K562 (cell line): Measurements from ENCODE around the gene LLGL1. TPM values are rescaled to one million over a fixed set of nuclear protein-coding genes. Genes with fewer than 3 reads are reported as not detected.

Source experiments
- ATAC-seq: fragments of 200-7000 bp; cut with Tn5 transposase; 3 replicates; pipeline ENCODE4 v1.9.1; 2020; ENCODE audit warnings: moderate library complexity
- BruUV-seq: library from RNA; stranded (reverse); fragments of 400-500 nt; replicated peaks from 2 replicates; lab custom pipeline; 2021; lab: Mats Ljungman, UMichigan
- CTCF ChIA-PET: fragments of 300-600 bp; formaldehyde crosslinking; extraction: SDS; loops from one replicate; lab custom pipeline; 2021; ENCODE audit warnings: low intra/inter-chr PET ratio; lab: Yijun Ruan, JAX
- POLR2A ChIA-PET: fragments of 300-600, 350-650 bp; sonication (Branson Sonifier 250); formaldehyde crosslinking; extraction: SDS; loops from one replicate; lab custom pipeline; 2021; ENCODE audit warnings: antibody characterized with exemption, inconsistent platforms; lab: Yijun Ruan, JAX
- DNase-seq, 4 experiments: peaks; one replicate each; pipeline versions ENCODE4 v3.0.0 to v3.0.0-alpha.2; 2011 to 2018; ENCODE audit warnings: low spot score in 3 of 4, mixed read lengths in 3 of 4; ENCODE audit errors: extremely low read depth in 1 of 4
- FAIRE-seq: peaks from 2 replicates; lab custom pipeline; 2011; peaks lifted over from hg19 to GRCh38; lab: Jason Lieb, UNC
- H2AFZ ChIP-seq: 2 replicates; pipeline ENCODE4 v1.6.0; 2011; ENCODE audit warnings: low read depth, low read length, control low read depth, inconsistent platforms
- H3K27ac ChIP-seq: fragments of 200-600 bp; 3 replicates; pipeline ENCODE4 v1.8.0; 2011; ENCODE audit warnings: low read depth, mild to moderate bottlenecking, control low read depth, inconsistent platforms, low read length, moderate library complexity, mixed read lengths; ENCODE audit errors: extremely low read depth
- H3K27me3 ChIP-seq, 2 experiments: fragments of 300-600 bp in 1 of 2; 2 replicates in 1 of 2; 3 replicates in 1 of 2; pipeline versions ENCODE4 v1.6.0 to v1.8.0; 2011; ENCODE audit warnings: inconsistent platforms in 2 of 2, low read length in 2 of 2, mild to moderate bottlenecking in 1 of 2, mixed read lengths in 1 of 2, moderate library complexity in 1 of 2; ENCODE audit not compliant: control insufficient read depth in 2 of 2, insufficient read depth in 2 of 2
- H3K36me3 ChIP-seq: fragments of 300-600 bp; 3 replicates; pipeline ENCODE4 v1.8.0; 2011; ENCODE audit warnings: mild to moderate bottlenecking, low read length, inconsistent platforms; ENCODE audit not compliant: control insufficient read depth, insufficient read depth
- H3K4me1 ChIP-seq, 2 experiments: fragments of 200-600 bp in 1 of 2; replicated peaks in 1 of 2; 2 replicates in 1 of 2; 3 replicates in 1 of 2; pipeline versions ENCODE4 v1.5.1 to v1.8.0; 2011; ENCODE audit warnings: inconsistent platforms in 2 of 2, low read length in 2 of 2, mild to moderate bottlenecking in 1 of 2, mixed read lengths in 1 of 2, moderate library complexity in 1 of 2; ENCODE audit not compliant: control insufficient read depth in 2 of 2, insufficient read depth in 2 of 2
- H3K4me2 ChIP-seq: 2 replicates; pipeline ENCODE4 v1.6.1; 2011; ENCODE audit warnings: low read length, control low read depth, inconsistent platforms, mixed read lengths; ENCODE audit not compliant: insufficient read depth
- H3K4me3 ChIP-seq: fragments of 200-600 bp; sonication (generic), shearing (Covaris generic); 2 replicates; pipeline ENCODE4 v1.5.1; 2016; ENCODE audit warnings: control low read depth, inconsistent platforms
- H3K79me2 ChIP-seq: fragments of 200-600 bp; 3 replicates; pipeline ENCODE4 v1.8.0; 2011; ENCODE audit warnings: low read length, inconsistent platforms; ENCODE audit not compliant: control insufficient read depth, insufficient read depth
- H3K9ac ChIP-seq, 2 experiments: 2 replicates each; pipeline versions ENCODE4 v1.6.0 to v1.6.1; 2011; ENCODE audit warnings: low read depth in 2 of 2, low read length in 2 of 2, control low read depth in 1 of 2, inconsistent platforms in 1 of 2, mild to moderate bottlenecking in 1 of 2, mixed read lengths in 1 of 2; ENCODE audit not compliant: insufficient read depth in 1 of 2
- H3K9me1 ChIP-seq: one replicate; pipeline ENCODE4 v1.6.0; 2011; ENCODE audit warnings: inconsistent platforms, mild to moderate bottlenecking, low read length, moderate library complexity; ENCODE audit not compliant: control insufficient read depth, insufficient read depth
- H3K9me3 ChIP-seq: replicated peaks from 2 replicates; pipeline ENCODE4 v1.5.1; 2011; ENCODE audit warnings: low read depth, low read length, inconsistent platforms; ENCODE audit not compliant: control insufficient read depth, insufficient read depth
- H4K20me1 ChIP-seq: replicated peaks from 2 replicates; pipeline ENCODE4 v1.6.1; 2011; ENCODE audit warnings: low read length, inconsistent platforms, mixed read lengths; ENCODE audit not compliant: control insufficient read depth, insufficient read depth
- HMG20B ChIP-seq: fragments of 250-450 bp; sonication (Bioruptor Pico); IDR thresholded peaks from 2 replicates; pipeline ENCODE4 v1.5.0; 2021; ENCODE audit warnings: mild to moderate bottlenecking
- WGBS: fragments of 100-300 bp; shearing (Covaris generic); methylation state at CpG from one replicate; pipeline ENCODE4 v1.1.6; 2016; ENCODE audit warnings: low coverage, mixed read lengths; ENCODE audit not compliant: insufficient coverage; ENCODE audit errors: missing lambda C conversion rate; 5-methylcytosine and 5-hydroxymethylcytosine counted together
- in situ Hi-C: fragments of 300-500 bp; cut with MboI; formaldehyde crosslinking; loops from 4 replicates; pipeline ENCODE4 v1.15.0; 2018; ENCODE audit warnings: inconsistent platforms, mixed read lengths
- intact Hi-C: fragments of 100-400 bp; cut with micrococcal nuclease; formaldehyde crosslinking; loops from 2 replicates; pipeline ENCODE4 v1.14.2; 2022
- polyA plus RNA-seq, 8 experiments: library from polyadenylated mRNA; depleted of rRNA in 4 of 8; stranded (reverse) in 5 of 8; unstranded in 3 of 8; fragments of >200 nt; fragmentation: Nextera tagmentation in 2 of 8; fragmentation: Illumina TruSeq in 1 of 8; extraction: Ambion mirVana in 2 of 8; extraction: Trizol in 1 of 8; gene quantifications; 2 replicates each; pipeline versions ENCODE4 v1.2.1 to v1.2.3, GENCODE V29; 2011 to 2014; ENCODE audit warnings: inconsistent platforms in 1 of 8, missing spikeins in 1 of 8
- total RNA-seq, 7 experiments: library from RNA; depleted of rRNA in 6 of 7; stranded (reverse); fragments of >200 nt in 6 of 7; fragmentation: Illumina TruSeq in 2 of 7; extraction: Trizol in 2 of 7; gene quantifications; 2 replicates each; pipeline versions ENCODE4 v1.2.1 to v1.2.3, GENCODE V29; 2011 to 2021; ENCODE audit warnings: low replicate concordance in 1 of 7
- TF ChIP-seq, protein P1 (sequence below): fragments of 450-650 bp; IDR thresholded peaks from 2 replicates; pipeline ENCODE4 v1.6.1; 2016; ENCODE audit warnings: low read depth

The LLGL1 gene
- total and polyA plus RNA-seq, 9 of the 15 experiments (the other 6 are each of a cell fraction or from before 2014, with no cell fraction given): 0.11 to 12.9 (median 5.3) TPM; not detected in 1

DNA sequence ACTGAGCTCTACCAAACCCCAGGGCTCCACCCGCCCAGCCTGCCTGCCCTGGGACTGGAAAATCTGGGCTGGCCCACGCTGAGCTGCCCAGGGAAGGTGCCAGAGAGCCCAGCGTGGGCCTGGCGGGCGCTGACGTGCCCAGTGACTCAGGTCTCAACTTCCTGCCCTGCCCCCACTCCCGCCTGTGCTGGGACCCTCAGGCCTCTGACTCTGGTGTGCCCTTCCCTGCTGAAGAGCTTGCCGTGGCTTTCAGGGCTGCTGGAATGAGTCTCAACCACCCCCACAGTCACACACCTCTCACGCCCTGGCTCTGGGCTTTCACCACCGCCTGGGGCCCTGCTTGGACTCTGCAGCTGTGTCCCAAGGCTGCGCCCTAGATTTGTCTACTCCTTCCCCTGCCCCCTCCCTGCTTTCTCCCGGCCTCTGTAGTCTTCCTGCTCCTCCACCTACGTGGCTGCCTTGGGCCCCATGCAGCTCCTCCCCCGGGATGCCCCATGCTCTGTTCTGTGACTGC lies 10.4 kb downstream of the LLGL1 start:
- Histone ChIP-seq H3K4me3 (no peak overlapping the region), H3K79me2 (no peaks in the 10 kb centered on the region), H3K4me1 (peaks cover 0 to 15% of the 10 kb centered on the region in 2 experiments; a peak in 1 of 5 replicates), H3K9me1 (no peaks in the 10 kb centered on the region), H3K4me2 (no peak overlapping the region), H2AFZ (no peak overlapping the region), H3K27me3 (no peaks in the 10 kb centered on the region), H3K36me3 (no peaks in the 10 kb centered on the region), H3K9me3 (no peaks in the 10 kb centered on the region), H3K9ac (no peak overlapping the region), H3K27ac (no peak overlapping the region), H4K20me1 (no peaks in the 10 kb centered on the region)
- POLR2A ChIA-PET: interaction anchor here (0.6 kb wide), 1 partner anchor 19 kb away, joined by 3 read pairs; no protein-coding TSS in a partner anchor
- no TSS peak for BruUV-seq
- DNase-seq (no peak), ATAC-seq (no peak), FAIRE-seq (no peak)
- intact Hi-C loops (no loop called here), in situ Hi-C loops (no loop called here)
- CTCF ChIA-PET: no interaction called here
- TF ChIP-seq HMG20B: no peak
- TF ChIP-seq, protein P1, sequence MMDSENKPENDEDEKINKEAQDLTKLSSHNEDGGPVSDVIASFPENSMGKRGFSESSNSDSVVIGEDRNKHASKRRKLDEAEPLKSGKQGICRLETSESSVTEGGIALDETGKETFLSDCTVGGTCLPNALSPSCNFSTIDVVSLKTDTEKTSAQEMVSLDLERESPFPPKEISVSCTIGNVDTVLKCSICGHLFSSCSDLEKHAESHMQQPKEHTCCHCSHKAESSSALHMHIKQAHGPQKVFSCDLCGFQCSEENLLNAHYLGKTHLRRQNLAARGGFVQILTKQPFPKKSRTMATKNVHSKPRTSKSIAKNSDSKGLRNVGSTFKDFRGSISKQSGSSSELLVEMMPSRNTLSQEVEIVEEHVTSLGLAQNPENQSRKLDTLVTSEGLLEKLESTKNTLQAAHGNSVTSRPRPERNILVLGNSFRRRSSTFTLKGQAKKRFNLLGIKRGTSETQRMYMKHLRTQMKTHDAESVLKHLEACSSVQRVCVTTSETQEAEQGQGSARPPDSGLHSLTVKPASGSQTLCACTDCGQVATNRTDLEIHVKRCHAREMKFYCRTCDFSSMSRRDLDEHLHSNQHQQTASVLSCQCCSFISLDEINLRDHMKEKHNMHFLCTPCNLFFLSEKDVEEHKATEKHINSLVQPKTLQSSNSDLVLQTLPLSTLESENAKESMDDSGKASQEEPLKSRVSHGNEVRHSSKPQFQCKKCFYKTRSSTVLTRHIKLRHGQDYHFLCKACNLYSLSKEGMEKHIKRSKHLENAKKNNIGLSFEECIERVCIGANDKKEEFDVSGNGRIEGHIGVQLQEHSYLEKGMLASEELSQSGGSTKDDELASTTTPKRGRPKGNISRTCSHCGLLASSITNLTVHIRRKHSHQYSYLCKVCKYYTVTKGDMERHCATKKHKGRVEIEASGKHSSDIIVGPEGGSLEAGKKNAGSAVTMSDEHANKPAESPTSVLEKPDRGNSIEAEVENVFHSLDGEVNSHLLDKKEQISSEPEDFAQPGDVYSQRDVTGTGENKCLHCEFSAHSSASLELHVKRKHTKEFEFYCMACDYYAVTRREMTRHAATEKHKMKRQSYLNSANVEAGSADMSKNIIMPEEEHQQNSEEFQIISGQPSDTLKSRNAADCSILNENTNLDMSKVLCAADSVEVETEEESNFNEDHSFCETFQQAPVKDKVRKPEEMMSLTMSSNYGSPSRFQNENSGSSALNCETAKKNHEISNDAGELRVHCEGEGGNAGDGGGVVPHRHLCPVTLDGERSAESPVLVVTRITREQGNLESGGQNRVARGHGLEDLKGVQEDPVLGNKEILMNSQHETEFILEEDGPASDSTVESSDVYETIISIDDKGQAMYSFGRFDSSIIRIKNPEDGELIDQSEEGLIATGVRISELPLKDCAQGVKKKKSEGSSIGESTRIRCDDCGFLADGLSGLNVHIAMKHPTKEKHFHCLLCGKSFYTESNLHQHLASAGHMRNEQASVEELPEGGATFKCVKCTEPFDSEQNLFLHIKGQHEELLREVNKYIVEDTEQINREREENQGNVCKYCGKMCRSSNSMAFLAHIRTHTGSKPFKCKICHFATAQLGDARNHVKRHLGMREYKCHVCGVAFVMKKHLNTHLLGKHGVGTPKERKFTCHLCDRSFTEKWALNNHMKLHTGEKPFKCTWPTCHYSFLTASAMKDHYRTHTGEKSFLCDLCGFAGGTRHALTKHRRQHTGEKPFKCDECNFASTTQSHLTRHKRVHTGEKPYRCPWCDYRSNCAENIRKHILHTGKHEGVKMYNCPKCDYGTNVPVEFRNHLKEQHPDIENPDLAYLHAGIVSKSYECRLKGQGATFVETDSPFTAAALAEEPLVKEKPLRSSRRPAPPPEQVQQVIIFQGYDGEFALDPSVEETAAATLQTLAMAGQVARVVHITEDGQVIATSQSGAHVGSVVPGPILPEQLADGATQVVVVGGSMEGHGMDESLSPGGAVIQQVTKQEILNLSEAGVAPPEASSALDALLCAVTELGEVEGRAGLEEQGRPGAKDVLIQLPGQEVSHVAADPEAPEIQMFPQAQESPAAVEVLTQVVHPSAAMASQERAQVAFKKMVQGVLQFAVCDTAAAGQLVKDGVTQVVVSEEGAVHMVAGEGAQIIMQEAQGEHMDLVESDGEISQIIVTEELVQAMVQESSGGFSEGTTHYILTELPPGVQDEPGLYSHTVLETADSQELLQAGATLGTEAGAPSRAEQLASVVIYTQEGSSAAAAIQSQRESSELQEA: no peak
- 65% methylated on average over 10 of the region's 14 CpGs for WGBS
